DOHH2 (cell line): ENCODE results near the gene NCKAP1.

ENCODE experiments used
- EZH2phosphoT487 ChIP-seq: fragments of 200-600 bp; sonication (generic); IDR thresholded peaks from 2 replicates; pipeline ENCODE4 v1.6.1; 2017; ENCODE audit warnings: borderline replicate concordance, mild to moderate bottlenecking, antibody characterized with exemption, low read length, moderate library complexity, mixed read lengths
- TF ChIP-seq, protein P1 (sequence below): fragments of 200-600 bp; sonication (generic); IDR thresholded peaks from one replicate; pipeline ENCODE4 v1.5.1; 2014; ENCODE audit warnings: antibody characterized with exemption, mild to moderate bottlenecking, low read depth, low read length; ENCODE audit not compliant: poor library complexity, severe bottlenecking

DNA sequence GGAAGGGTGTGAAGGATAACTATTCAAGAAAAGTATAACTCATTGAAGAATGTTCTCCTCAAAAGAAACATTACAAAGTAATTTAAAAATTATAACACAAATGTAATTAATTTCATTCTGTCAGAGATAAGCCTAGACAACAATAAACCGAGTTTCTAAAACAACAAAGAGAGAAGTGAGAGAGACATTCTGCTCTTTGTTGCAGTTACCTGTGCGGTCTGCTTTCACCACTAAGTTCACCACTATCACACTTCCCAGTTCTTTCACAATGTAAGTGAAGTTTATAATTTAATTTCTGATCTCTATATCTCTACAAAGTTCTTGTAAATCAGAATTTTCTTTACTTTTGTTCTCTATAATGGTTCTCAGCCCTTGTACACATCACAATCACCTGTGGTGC is 95.5 kb downstream of the NCKAP1 start:
- TF ChIP-seq, protein P1, sequence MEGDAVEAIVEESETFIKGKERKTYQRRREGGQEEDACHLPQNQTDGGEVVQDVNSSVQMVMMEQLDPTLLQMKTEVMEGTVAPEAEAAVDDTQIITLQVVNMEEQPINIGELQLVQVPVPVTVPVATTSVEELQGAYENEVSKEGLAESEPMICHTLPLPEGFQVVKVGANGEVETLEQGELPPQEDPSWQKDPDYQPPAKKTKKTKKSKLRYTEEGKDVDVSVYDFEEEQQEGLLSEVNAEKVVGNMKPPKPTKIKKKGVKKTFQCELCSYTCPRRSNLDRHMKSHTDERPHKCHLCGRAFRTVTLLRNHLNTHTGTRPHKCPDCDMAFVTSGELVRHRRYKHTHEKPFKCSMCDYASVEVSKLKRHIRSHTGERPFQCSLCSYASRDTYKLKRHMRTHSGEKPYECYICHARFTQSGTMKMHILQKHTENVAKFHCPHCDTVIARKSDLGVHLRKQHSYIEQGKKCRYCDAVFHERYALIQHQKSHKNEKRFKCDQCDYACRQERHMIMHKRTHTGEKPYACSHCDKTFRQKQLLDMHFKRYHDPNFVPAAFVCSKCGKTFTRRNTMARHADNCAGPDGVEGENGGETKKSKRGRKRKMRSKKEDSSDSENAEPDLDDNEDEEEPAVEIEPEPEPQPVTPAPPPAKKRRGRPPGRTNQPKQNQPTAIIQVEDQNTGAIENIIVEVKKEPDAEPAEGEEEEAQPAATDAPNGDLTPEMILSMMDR, result no peak
- TF ChIP-seq EZH2phosphoT487, result no peak
